ENCODE measurements around the gene WDR26. TPM values are rescaled to one million over a fixed set of nuclear protein-coding genes. Genes with fewer than 3 reads are reported as not detected.
"Not testable (repeated sequence)": the region's sequence is repeated elsewhere in the genome, so short reads cannot be mapped to it uniquely, and the experiment has no call there.

WDR26 gene
- polyA plus RNA-seq (2011; rRNA removed) = 58.7 and 70.6 TPM in 2 replicates
- 97.2 and 120 TPM in 2 replicates for polyA minus RNA-seq (2011; rRNA and poly(A)+ RNA removed)

- H3K27ac ChIP-seq (ENCODE audit: low read depth, low read length) = peak within 1 kb of the TSS; percentile 92
- TF ChIP-seq CTCF (IDR thresholded peaks at IDR 0.05; ENCODE audit: low read depth, low read length) = peak; percentile 13; the same call in 1 of the 2 replicates
- ChIA-PET POLR2A (interaction anchor here (0.6 to 1.6 kb wide), 9 partner anchors 8 to 439 kb away, joined by 3 to 9 read pairs (median 4); no protein-coding TSS in a partner anchor), CTCF (interaction anchor here (1.5 to 2.5 kb wide), 2 partner anchors 22 to 488 kb away, joined by 6 to 24 read pairs; no protein-coding TSS in a partner anchor)
- H3K9me3 ChIP-seq (ENCODE audit: control insufficient read depth, insufficient read depth, low read length) = no peaks in the 10 kb centered on the region; the same call in 1 of the 2 replicates
- peak within 1 kb of the TSS; percentile 87 for H3K4me3 ChIP-seq (ENCODE audit: low read depth, low read length)
- no peak for DNase-seq (ENCODE audit: low read depth, low spot score)
- H3K27me3 ChIP-seq (ENCODE audit: control insufficient read depth, insufficient read depth, low read length) = no peaks in the 10 kb centered on the region
These were observed at the start of gene WDR26 for GRCh38 chr1:224434691-224435317. TSS of gene WDR26 (minus strand) at chr1:224434797.

- H3K4me3 ChIP-seq (ENCODE audit: low read depth, low read length); H3K27me3 ChIP-seq (ENCODE audit: control insufficient read depth, insufficient read depth, low read length); POLR2A ChIA-PET; DNase-seq (ENCODE audit: low read depth, low spot score); H3K27ac ChIP-seq (ENCODE audit: low read depth, low read length); H3K9me3 ChIP-seq (ENCODE audit: control insufficient read depth, insufficient read depth, low read length); CTCF ChIA-PET: not testable (repeated sequence)
These were observed 48.6 kb upstream of the WDR26 start for GRCh38 chr1:224483206-224483605.

- TF ChIP-seq CTCF (IDR thresholded peaks at IDR 0.05; ENCODE audit: low read depth, low read length) = no peak
- no peaks in the 10 kb centered on the region for H3K9me3 ChIP-seq (ENCODE audit: control insufficient read depth, insufficient read depth, low read length)
- DNase-seq (ENCODE audit: low read depth, low spot score) = no peak
- ChIA-PET POLR2A (no interaction called here), CTCF (no interaction called here)
- H3K27ac ChIP-seq (ENCODE audit: low read depth, low read length) = no peak overlapping the region
- no peaks in the 10 kb centered on the region for H3K27me3 ChIP-seq (ENCODE audit: control insufficient read depth, insufficient read depth, low read length)
- no peak overlapping the region for H3K4me3 ChIP-seq (ENCODE audit: low read depth, low read length)
These were observed 48.0 kb upstream of the WDR26 start for GRCh38 chr1:224482619-224483018.

- no peak for TF ChIP-seq CTCF (IDR thresholded peaks at IDR 0.05; ENCODE audit: low read depth, low read length)
- H3K4me3 ChIP-seq (ENCODE audit: low read depth, low read length) = no peak overlapping the region
- no peak overlapping the region for H3K27ac ChIP-seq (ENCODE audit: low read depth, low read length)
- POLR2A ChIA-PET = no interaction called here
- H3K9me3 ChIP-seq (ENCODE audit: control insufficient read depth, insufficient read depth, low read length) = no peaks in the 10 kb centered on the region
- no peak for DNase-seq (ENCODE audit: low read depth, low spot score)
- H3K27me3 ChIP-seq (ENCODE audit: control insufficient read depth, insufficient read depth, low read length) = no peaks in the 10 kb centered on the region
- CTCF ChIA-PET = interaction anchor here (0.6 kb wide), 2 partner anchors 25 to 450 kb away, joined by 3 read pairs; no protein-coding TSS in a partner anchor
These were observed 47.0 kb upstream of the WDR26 start for GRCh38 chr1:224481601-224482000.

GRCh38 chr1:224480888-224481459 is 46.4 kb upstream of the WDR26 start:
- POLR2A ChIA-PET; H3K4me3 ChIP-seq (ENCODE audit: low read depth, low read length); H3K27ac ChIP-seq (ENCODE audit: low read depth, low read length); DNase-seq (ENCODE audit: low read depth, low spot score); H3K27me3 ChIP-seq (ENCODE audit: control insufficient read depth, insufficient read depth, low read length); H3K9me3 ChIP-seq (ENCODE audit: control insufficient read depth, insufficient read depth, low read length): not testable (repeated sequence)
- CTCF ChIA-PET = interaction anchor here (0.6 kb wide), 1 partner anchor 24 kb away, joined by 3 read pairs; no protein-coding TSS in a partner anchor

- H3K27me3 ChIP-seq (ENCODE audit: control insufficient read depth, insufficient read depth, low read length); POLR2A ChIA-PET; DNase-seq (ENCODE audit: low read depth, low spot score); CTCF ChIA-PET; H3K27ac ChIP-seq (ENCODE audit: low read depth, low read length); H3K4me3 ChIP-seq (ENCODE audit: low read depth, low read length); H3K9me3 ChIP-seq (ENCODE audit: control insufficient read depth, insufficient read depth, low read length): not testable (repeated sequence)
These were observed 45.6 kb upstream of the WDR26 start for GRCh38 chr1:224480200-224480599.
